Stimulated activated CD4-positive, alpha-beta T cell treated with anti-CD3 and anti-CD28 coated beads, TNF-alpha, amount 100 ng/mL, for 1 hour (primary cell): ENCODE results near the gene EEF1AKMT3.

Experiments used
- DNase-seq, 3 donors: peaks; one replicate each; pipeline ENCODE4 v3.0.0-alpha.2; 2020; ENCODE audit warnings: low read depth in 3 of 3, low spot score in 1 of 3

EEF1AKMT3 gene

GRCh38 chr12:57782243-57782607 is 9.8 kb downstream of the EEF1AKMT3 start:
- no peak for DNase-seq

GRCh38 chr12:57782608-57783465 is 10.4 kb downstream of the EEF1AKMT3 start, which contains the start of gene TSFM:
Gene TSFM (plus strand): TSS chr12:57782787. CDS start chr12:57782802, 15 bp downstream.
- peak; percentile 89 to 98 (median 91) for DNase-seq

GRCh38 chr12:57783466-57783801 is 11.0 kb downstream of the EEF1AKMT3 start:
- no peak for DNase-seq

- DNase-seq = no peak
Measured at GRCh38 chr12:57783861-57784260, 11.4 kb downstream of the EEF1AKMT3 start.

GRCh38 chr12:57793920-57794319 is 21.5 kb downstream of the EEF1AKMT3 start:
- no peak for DNase-seq

GRCh38 chr12:57795354-57795753 is 22.9 kb downstream of the EEF1AKMT3 start:
- no peak for DNase-seq

GRCh38 chr12:57796996-57797395 is 24.6 kb downstream of the EEF1AKMT3 start:
- DNase-seq = no peak

- DNase-seq = no peak
Measured at GRCh38 chr12:57797933-57798332, 25.5 kb downstream of the EEF1AKMT3 start.

GRCh38 chr12:57800965-57801364 is 28.6 kb downstream of the EEF1AKMT3 start:
- DNase-seq = no peak

GRCh38 chr12:57802607-57803006 is 30.2 kb downstream of the EEF1AKMT3 start:
- DNase-seq = no peak

GRCh38 chr12:57803319-57803893 is 31.0 kb downstream of the EEF1AKMT3 start:
- DNase-seq = no peak

- no peak for DNase-seq
Measured at GRCh38 chr12:57806677-57807076, 34.3 kb downstream of the EEF1AKMT3 start.

GRCh38 chr12:57807285-57807684 is 34.9 kb downstream of the EEF1AKMT3 start:
- DNase-seq = no peak

- DNase-seq = no peak
Measured at GRCh38 chr12:57808351-57808750, 35.9 kb downstream of the EEF1AKMT3 start.

GRCh38 chr12:57809425-57809824 is 37.0 kb downstream of the EEF1AKMT3 start:
- no peak for DNase-seq

- no peak for DNase-seq
Measured at GRCh38 chr12:57810450-57810849, 38.0 kb downstream of the EEF1AKMT3 start.

- DNase-seq = no peak
Measured at GRCh38 chr12:57811028-57811755, 38.8 kb downstream of the EEF1AKMT3 start.

- DNase-seq = no peak
Measured at GRCh38 chr12:57813111-57813970, 40.9 kb downstream of the EEF1AKMT3 start.

- DNase-seq = no peak
Measured at GRCh38 chr12:57813971-57814772, 41.8 kb downstream of the EEF1AKMT3 start.
